GM21381 (cell line): ENCODE results near the gene GMNC.
"Not testable (repeated sequence)": the region's sequence is repeated elsewhere in the genome, so short reads cannot be mapped to it uniquely, and the experiment has no call there.

Experiments used
- ATAC-seq: cut with Tn5 transposase; IDR thresholded peaks from one replicate; pipeline ENCODE4 v1.9.1; 2021; ENCODE audit warnings: mild to moderate bottlenecking, moderate library complexity; ENCODE audit not compliant: unreplicated experiment

The GMNC gene, protein sequence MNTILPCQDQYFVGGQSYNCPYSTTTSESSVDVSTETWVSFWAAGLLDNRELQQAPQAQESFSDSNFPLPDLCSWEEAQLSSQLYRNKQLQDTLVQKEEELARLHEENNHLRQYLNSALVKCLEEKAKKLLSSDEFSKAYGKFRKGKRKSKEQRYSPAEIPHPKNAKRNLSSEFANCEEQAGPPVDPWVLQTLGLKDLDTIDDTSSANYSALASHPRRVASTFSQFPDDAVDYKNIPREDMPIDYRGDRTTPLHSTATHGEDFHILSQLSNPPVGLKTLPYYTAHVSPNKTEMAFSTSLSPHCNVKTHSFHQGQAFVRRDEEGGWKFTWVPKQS

DNA sequence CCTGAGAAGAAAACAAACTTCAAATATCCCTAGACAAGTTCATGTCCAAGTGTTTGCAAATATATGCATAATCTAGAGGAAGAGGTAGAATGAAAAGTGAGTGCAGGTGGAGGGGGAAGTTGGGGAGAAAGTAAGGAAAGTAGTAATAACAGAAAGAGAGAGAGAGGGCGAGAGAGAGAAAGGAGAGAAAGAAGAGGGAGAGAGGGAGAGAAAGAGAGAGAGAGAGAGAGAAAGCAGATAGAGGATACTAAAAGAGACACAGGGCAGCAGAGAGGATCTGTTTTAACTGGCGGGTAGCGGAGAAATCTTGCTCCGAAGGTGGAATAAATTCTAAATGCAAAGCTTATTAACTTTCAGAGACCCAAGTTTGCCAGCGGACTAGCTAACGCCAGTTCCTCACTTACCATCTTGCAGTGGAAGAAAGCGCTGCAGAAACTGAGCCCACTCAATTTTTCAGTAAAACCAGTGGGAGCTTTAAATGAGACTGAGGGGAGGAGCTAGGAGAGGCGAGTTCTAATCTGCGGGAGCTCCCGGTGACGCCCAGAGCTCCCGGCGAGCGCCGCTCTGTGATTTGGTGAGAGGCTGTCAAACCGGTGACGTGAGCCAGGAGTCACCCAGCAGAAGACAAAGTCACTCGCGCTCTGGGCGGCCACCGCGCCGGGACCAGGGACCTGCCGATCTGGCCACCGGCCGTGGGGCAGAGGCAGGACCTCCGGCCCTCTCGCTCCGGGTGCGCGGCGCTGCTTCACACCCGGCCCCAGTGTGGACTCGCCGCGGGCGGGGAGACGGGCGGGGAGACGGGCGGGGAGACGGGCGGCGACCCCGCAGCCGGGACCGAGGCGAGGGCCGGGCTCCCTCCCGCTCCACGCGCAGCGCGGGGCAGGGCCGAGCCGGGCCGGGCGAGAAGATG is at the start of gene GMNC:
GMNC (minus strand) TSS at position 486 of the 910 bp plus-strand sequence; CDS start at position 407, 79 bp downstream.
- ATAC-seq, result peak; percentile 83

DNA sequence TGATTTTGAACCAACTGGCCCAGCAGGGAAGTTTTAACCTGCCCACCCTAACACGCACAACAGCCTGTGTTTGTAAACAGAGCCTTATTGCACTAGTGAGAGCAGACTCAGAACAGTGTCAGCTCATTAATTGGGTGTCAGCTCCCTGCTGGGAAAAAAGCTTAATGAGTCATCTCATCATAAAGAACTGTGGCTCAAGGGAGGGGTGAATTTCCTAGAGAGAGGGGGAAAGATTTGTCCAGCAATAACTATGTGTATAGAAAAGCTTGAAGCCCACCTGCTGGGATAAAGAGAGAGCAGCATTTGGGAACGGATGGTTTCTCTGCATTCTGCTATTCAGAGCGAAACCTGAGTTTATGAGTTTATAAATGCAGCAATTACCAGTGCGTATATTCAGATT is 48.9 kb upstream of the GMNC start:
- no peak for ATAC-seq

DNA sequence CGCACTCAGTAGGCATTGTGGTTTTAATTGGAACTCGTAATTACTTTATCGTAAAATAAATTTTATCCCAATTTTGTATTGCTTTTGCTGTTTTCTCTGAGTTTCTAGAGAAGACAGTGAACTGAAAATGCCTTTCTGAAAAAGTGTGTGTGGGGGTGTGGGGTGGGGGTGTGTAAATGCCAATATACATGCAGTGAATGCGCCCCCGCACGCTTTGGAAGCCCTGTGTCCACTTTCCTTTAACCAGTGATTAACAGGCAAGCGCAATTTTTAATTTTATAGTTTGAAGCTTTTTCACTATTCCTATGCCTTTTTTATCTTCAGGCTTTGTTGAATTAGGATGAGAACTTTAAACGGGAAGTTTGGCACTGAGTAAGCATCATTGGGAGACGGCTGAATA is 47.4 kb upstream of the GMNC start:
- no peak for ATAC-seq

DNA sequence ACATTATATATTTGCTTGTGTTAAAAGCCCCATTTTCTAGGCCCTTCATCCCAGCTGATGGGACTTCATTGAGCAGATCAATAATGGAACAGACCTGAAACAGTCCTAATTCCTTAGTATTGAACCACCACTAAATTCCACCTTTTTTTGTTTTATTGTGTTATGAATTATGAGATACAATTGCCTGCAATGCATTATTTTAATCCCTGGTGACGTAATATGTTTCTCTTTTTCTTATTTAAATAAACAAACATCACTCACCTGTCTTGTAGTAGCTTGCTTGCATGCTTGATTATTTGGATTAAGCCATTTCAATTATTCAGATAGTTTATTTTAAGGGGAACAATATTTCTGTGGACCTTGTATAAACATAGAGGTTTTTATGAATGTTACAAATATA is 40.7 kb upstream of the GMNC start:
- no peak for ATAC-seq

DNA sequence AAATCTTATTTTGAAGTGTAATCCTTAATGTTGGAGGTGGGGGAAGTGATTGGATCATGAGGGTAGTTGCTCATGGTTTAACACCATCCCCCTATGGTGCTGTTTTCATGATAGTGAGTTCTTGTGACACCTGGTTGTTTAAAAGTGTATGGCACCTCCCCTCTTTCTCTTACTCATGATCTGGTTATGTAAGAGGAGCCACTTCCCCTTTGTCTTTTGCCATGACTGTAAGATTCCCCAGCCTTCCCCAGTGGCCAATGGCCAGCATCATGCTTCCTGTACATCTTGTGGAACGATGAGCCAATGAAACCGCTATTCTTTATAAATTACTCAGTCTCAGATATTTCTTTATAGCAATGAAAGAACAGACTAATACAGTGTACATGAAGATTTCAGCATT is 39.8 kb upstream of the GMNC start:
- no peak for ATAC-seq

DNA sequence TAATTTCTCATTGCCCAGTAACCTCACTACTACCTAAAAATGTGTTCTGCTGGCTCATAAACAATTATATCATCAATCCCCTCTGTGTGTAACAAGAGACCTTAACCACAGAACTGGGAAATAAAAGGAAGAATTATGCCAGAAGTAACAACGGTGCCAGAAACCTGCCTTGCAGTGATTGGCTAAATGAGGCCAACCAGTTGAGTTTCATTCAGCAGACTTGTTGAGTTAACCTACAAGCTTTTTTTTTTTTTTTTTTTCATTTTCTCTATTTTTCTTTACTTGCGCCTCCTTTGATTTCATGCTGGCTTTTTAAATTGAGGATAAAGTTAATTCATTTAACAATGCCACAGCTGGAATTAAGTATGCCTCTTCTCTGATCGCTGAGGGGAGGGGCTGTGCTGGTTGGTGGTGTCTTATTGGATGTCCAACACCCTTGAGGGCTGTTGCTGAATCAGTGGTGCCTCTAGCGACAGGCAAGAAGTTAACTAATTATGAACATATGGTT is 30.0 kb upstream of the GMNC start:
- no peak for ATAC-seq

DNA sequence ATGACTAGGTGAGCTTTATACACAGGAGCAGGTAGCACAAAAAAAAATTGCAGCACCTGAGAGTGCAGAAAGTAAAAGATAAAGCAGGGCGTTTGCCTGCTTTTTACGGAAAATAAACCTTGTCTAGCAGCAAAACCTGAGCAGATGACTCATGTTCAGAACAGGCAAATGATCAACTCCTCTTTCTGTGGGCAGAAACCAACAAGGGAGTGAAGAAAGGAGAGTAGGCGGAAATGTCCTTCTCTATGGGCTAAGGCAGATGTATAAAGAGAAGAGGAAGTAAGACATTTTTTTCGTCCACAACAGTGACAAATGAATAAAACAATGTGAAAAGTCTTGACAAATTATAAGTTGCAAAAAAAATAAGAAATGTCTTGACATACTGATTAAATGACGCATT is 24.5 kb upstream of the GMNC start:
- ATAC-seq, result peak; percentile 80

DNA sequence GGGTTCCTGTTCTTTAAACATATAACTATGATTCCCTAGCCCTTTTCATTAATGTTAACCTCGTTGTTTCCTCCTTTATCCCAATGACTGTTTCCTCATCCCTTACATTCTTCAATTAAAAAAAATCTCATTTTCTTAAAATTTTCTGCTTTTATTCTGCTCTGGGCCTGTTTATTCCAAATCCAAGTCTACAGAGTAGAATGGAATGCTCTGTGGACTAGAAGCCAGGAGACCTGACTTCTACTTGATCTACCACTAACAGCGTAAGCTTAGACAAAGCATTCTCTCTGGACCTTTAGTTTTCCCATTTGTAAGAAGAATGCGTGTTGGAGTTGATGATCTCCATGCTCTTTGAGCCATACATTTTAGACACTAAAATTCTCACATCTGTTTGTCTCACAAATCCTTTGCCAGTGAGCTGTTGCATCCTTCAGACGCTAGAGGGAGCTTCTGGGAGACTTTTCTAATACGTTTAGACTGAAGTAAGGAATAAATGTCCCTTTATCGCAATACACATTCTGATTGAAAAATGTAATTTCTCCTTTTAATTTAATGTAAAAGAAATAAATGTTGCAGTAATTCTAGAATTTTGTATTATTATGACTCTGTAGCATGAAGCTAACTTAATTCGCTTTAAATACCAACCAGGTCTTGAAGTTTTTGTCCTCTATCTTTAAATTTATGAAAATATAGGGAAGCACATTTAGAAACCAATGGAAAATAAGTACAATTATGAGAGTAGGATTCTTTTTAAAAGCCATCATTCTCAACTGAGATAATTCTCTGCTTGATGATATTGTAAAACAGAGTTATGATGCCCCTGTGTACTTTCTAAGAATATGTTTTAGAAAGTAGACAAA is 21.7 kb upstream of the GMNC start:
- peak; percentile 73 for ATAC-seq

DNA sequence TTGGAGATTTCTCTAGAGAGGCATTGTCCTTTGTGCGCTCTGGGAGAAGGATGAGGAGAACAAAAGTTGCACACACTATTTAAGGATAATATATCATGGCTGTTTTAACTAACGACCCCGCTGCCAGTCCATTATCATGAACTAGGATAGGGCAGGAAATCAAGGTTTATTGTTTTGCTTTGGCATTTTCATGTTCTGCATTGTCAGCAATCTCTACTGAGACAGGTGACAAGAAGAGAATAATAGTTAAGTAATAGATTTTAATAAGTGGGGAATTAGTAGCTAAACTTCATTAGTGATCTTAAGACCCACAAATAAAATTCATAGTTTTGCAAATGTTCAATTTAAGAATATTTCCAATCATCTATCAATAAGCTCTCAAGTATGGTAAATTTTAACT is 20.6 kb upstream of the GMNC start:
- ATAC-seq, result no peak

DNA sequence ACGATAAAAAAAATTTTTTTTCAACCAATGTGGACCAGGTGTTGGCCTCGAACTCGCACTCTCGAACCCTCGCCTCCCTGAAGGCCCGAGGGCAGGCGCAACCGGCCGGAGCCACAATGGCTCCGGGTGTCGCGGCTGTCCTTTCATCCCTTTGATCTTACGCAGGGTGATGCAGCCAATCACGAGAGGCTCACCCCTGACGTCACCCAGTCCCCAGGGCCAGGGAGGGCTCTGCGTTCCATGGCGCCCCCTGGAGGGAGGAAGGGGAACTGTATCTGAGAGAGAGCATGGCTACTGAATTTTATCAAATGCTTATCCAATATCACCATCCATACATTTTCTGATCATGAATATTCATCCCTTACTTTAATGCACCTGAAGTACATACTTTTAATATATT is 15.4 kb upstream of the GMNC start:
- no peak for ATAC-seq

DNA sequence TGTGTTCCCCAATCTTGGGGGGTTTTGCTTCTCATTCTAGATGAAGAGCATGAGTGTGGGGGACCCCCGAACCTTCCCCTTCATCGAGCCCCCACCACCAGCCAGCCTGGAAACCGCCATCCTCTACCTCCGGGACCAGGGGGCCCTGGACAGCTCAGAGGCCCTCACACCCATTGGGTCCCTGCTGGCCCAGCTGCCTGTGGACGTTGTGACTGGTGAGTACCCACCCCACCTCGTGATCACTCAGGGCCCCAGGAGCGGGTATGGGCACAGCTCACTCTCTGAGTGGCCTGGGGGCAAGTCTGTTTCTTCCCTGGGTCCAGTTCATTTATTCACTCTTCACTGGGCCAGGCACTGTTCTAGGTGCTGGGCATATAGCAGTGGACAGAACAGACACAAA is 13.9 kb upstream of the GMNC start:
- ATAC-seq, result not testable (repeated sequence)

DNA sequence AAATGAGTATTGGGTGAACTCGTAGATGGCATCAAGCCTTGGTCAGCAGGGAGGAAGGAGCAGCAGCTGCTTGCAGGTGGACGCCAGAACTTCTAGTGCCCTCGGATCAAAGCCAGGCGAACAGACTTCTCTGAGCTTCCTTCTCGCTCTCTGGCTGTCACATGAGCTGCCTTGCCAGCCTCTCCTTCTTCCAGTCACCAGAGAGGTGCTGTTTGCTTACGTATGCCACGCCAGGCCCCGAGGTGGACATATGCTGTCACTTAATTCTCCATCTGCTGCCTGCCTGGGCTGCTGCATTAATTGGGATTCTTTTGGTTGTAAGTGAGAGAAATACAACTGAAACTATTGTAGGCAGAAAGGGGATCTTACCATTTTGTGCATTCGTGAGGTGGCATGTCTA is 12.6 kb upstream of the GMNC start:
- ATAC-seq, result not testable (repeated sequence)

DNA sequence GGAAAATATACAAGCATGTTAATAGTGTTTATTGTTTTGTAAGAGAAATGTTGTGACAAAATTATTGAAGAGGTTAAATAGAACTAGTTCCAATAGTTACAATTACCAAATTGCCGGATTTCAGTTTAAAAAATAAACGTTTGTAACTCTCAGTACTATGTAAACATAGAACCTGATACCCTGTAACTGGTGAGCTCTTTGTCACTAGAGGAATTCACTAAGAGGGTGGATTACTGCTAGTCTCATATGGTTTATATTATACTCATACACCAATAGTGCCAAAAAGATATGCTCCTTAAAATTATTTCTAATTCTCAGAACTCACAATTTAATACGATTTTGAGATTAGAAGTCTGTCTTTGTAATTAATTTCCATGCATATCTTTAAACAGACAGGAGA is 7.6 kb upstream of the GMNC start:
- ATAC-seq, result no peak

DNA sequence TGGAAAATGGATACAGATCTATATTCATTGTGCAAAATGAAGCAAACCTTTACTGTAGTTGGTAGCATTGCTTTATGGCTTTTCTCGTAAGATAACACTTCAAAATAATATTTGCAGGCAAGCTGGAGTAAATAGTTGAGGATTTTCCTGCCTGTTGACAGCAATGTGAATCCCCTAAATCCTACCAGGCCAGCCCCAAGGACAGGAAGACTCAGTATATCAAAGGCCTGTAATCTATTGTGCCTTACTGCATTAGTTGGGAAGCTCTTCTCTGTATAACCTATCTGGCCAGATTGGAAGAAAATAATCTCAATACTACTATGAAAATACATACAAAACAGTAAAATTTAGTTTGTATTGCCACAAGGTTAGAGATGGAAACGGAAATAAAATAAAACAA is 4.6 kb upstream of the GMNC start:
- ATAC-seq, result no peak

DNA sequence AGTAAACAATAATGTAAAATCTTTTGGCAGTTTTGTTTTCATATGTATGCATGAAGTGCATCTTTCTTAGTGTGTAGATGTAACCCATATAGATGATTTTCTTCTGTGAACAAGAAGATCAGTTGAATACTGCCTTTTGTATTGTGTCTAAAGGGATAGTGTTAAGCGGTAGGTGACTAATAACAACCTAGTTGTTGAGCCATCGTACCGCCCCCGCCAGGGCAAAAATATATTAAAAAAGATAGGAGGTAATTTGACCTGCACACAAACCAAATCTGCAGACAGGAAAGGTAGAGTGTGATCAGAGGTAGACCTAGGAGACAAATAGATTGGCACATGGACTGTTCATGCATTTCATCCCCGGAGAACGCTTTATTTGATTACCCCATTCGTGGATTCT is 3.3 kb upstream of the GMNC start:
- ATAC-seq, result no peak

DNA sequence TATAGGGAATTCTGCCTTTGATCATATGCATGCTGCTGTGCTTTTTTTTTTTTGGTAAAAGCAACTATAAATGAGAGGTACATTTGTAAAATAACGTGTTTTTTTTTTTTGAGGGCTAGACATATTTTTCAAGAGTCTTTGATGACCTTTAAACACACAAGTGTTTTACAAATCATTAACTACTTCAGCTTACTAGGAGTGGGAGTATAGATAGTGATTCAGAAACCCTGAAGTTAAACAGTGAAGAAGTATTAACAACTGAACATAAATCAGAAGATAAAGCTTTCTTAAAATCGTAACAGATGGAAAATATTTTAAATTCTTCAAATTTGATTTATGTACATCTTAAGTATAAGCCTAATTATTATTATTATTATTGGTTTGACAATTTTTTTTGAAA is 2.9 kb upstream of the GMNC start:
- no peak for ATAC-seq

DNA sequence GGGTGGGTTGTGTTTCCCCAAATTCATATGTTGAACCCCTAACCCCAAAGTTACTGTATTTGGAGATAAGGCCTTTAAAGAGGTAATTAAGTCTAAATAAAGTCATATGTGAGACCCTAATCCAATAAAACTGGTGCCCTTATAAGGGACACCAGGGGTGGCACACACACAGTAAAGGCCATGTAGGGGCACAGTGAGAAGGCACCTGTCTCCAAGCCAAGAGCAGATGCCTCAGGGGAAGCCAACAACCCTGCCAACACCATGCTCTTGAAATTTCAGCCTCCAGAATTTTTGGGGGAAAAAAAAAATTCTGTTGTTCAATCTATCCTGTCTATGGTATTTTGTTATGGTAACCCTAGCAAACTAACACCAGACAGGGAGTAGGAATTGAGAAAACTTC is 1.5 kb upstream of the GMNC start:
- ATAC-seq, result no peak

DNA sequence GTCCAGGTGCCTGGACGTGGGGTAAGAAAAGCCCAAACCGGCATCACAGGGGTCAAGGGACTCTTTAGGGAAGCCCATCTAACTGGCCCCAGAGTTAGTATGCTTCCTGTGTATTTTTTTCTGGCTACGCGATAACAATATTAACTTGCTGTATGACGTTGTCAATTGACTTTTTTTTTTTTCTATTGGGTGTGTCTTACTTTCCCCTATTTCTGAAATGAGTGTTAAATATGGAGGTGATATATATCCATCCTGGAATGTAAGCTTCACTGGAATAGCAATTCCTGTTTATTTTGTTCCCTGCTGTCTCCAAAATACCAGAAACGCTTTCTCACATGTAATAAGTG is 598 bp upstream of the GMNC start:
- no peak for ATAC-seq

DNA sequence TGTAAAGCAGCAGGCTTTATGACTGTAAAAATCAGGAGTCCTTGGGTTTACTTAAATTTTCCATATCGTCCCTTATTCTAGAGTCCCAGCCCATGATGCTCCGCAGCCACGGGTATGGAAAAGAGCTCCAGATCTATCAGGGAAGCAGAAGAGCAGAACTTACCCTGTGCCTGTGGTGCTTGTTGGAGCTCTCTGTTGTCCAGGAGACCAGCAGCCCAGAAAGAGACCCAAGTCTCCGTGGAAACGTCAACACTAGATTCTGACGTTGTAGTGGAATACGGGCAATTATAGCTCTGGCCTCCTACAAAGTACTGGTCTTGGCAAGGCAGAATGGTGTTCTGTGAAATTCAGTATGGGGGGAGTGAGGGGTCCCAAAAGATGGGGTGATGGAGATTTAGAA is 2.0 kb downstream of the GMNC start:
- ATAC-seq, result no peak

DNA sequence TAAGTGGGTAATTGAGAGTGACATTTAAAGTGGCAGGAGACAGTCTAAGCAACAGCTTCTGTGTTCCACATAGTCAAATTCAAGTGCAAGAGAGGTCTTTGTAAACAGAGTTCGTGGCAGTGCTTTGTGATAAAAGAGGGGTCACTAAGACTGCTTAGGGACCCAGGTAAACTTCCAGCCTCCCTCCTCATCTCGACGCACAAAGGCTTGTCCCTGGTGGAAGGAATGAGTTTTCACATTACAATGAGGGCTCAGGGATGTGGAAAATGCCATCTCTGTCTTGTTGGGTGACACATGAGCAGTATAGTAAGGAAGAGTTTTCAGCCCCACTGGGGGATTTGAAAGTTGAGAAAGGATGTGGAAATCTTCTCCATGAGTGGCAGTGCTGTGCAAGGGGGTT is 7.3 kb downstream of the GMNC start:
- no peak for ATAC-seq

DNA sequence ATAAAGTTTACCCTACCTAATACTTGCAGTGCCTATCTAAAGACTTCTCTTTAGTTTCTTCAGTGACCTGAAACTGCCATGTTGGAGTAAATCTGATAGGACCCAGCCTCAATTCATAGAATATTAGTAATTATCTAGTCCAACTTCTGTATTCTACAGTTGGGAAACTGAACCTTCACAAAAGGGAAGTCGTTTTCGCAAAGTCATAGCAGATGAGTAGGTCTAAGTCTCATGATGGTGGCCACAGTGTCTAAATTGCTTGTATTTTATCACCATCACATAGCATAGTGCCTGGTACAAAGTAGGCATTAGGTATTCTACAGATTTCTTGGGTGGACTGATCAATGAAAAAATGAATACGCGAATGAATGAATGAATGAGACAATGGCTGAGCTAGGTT is 8.4 kb downstream of the GMNC start:
- no peak for ATAC-seq
